ENCODE results near the gene DDX28.

DNA sequence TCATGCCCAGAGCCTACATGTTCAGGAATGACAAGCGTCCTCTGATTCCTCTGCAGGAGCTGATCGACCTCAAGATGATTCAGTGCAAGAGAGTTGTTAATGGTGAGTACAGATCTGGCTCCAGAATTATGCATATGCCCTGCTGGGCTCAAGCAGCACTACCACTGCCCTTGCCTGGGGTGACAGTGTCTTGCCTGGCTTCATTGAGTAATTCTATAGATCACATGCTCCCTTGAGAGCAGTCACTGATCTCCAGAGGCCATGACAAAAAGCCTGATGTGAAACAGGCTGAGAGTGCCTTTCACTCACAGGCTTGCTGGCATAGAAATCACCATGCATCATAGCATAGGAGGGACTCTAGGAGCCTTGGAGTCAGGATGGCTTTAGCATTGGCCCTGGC, 26.4 kb upstream of the DDX28 start:
- TF ChIP-seq ATF7 (IDR thresholded peaks at IDR 0.05; ENCODE audit: low read depth) (no peak), CHD1 (IDR thresholded peaks at IDR 0.05; ENCODE audit: low read depth, low read length) (no peak)

All from GM12878 (cell line).